ENCODE data around the gene EIF5A. TPM values are rescaled to one million over a fixed set of nuclear protein-coding genes. Genes with fewer than 3 reads are reported as not detected.

Gene EIF5A
- total RNA-seq = 100 to 1,000 TPM; 275 to 328 TPM
- long read RNA-seq, donor 1, transcript EIF5A-202 (6 exons, 1,511 nt) = major isoform, 65 of 74 reads
- long read RNA-seq, donor 1, transcript EIF5A-205 (6 exons, 1,271 nt) = minor isoform, 6 of 74 reads
- long read RNA-seq, donor 1, partial matches to known transcripts = 2 of 74 reads
- long read RNA-seq, donor 1, other reads (novel, unspliced or antisense) = 1 of 74 reads
- long read RNA-seq, donor 2, transcript EIF5A-202 (6 exons, 1,511 nt) = major isoform, 463 of 557 reads
- long read RNA-seq, donor 2, transcript EIF5A-208 (6 exons, 1,089 nt) = minor isoform, 5 of 557 reads
- long read RNA-seq, donor 2, transcript EIF5A-205 (6 exons, 1,271 nt) = minor isoform, 43 of 557 reads
- long read RNA-seq, donor 2, transcript EIF5A-201 (6 exons, 1,256 nt) = minor isoform, 7 of 557 reads
- long read RNA-seq, donor 2, partial matches to known transcripts = 25 of 557 reads
- long read RNA-seq, donor 2, other reads (novel, unspliced or antisense) = 13 of 557 reads

DNA sequence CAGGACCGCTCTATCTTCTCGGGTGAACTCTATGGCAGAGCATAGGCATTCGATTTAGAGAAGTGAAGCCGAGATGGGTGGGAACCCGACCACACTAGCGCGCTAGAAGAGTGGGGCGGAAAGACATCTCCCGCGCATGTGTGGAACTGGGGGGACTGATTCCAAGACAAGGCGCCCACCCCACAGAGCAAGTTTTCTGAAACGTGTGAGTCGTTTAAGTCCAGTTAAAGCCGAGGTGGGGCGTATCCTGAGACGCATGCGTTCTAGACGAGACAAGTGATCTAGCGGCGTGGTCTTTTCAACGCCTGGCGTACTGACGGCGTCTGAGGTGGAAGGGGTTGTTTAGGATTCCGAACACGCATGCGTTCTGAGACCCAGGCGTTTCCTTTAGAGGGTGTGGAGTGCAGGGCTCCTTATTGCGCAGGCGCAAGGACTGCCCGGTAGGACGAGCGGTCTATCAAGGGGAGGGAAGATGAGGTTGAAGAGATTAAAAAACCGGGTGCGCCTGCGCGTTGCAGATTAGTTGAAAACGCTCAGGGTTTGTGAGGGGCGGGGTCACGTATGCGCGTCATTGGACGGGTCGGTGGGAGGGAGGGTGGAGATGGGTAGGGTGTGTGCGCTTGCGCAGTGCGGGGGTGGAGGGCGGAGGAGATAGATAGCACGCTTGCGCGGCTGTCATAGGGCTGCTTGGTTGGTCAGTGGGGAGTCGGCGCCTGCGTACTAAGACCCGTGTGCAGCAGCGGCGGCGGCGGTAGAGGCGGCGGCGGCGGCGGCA lies at the start of gene EIF5A:
Gene EIF5A (plus strand): TSS at position 718 of the 775 bp plus-strand sequence. CDS start 2,008 bp downstream, outside the sequence.
- peak; percentile 100 for DNase-seq (ENCODE audit: low spot score)
- intact Hi-C loops (cut with DNase I) = no loop called here

DNA sequence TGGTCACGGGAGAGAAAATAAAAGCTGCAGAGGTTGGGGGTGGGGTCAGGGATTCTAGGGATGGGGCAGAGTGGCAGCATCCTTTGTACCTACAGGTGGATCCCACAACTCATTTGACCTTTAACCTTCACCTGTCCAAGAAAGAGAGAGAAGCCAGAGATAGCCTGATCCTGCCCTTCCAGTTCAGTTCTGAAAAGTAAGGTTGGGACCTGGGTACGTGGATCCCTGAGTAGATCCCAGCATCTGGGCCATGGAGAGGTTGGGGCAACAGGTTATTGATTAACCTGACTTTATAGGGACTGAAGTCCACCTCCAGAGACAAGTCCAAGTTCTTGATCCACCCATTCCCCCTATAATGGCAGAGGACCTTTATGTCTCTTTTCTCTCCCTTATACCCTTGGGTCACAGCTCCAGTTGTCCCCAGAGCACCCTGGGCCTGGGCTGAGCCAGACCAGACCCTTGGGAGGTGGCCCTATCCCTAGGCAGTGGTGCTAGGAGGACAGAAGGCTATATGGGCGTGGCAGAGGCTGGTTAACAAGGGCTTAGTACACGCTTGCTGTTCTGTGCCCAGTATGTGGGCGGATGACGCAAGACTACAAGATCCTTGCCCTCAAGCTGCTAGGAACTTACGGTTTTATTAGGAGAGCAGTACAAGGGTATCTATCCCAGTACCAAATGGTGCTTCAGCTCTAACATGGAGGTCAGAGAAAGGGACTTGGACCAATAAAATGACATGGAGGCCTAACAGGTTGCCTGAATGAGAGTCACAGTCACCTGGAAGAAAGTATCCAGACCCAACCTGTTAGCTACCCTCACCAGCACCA lies 48.5 kb upstream of the EIF5A start:
- intact Hi-C loops (cut with DNase I) = no loop called here
- no peak for DNase-seq (ENCODE audit: low spot score)

DNA sequence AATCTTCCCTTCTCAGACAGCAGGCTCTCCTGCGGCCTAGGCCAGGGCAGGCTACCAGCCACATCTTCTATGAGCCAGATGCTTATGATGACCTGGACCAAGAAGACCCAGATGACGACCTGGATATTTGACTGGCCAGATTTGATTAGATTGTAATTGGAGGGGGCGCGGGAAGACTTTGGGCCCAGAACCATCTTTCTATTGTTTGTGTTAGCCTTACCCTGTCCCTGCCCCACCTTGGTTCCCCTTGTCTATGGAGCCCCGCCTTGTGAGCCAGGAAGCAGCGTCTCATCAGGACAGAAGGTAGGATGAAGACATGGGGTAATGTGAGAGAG lies 47.9 kb upstream of the EIF5A start:
- intact Hi-C loops (cut with DNase I) = no loop called here
- DNase-seq (ENCODE audit: low spot score) = no peak

GRCh38 chr17:7260151-7260550 lies 47.3 kb upstream of the EIF5A start:
- intact Hi-C loops (cut with DNase I) = no loop called here
- DNase-seq (ENCODE audit: low spot score) = no peak

- no peak for DNase-seq (ENCODE audit: low spot score)
- intact Hi-C loops (cut with DNase I) = no loop called here
Measured at GRCh38 chr17:7260651-7261378, 46.6 kb upstream of the EIF5A start.

DNA sequence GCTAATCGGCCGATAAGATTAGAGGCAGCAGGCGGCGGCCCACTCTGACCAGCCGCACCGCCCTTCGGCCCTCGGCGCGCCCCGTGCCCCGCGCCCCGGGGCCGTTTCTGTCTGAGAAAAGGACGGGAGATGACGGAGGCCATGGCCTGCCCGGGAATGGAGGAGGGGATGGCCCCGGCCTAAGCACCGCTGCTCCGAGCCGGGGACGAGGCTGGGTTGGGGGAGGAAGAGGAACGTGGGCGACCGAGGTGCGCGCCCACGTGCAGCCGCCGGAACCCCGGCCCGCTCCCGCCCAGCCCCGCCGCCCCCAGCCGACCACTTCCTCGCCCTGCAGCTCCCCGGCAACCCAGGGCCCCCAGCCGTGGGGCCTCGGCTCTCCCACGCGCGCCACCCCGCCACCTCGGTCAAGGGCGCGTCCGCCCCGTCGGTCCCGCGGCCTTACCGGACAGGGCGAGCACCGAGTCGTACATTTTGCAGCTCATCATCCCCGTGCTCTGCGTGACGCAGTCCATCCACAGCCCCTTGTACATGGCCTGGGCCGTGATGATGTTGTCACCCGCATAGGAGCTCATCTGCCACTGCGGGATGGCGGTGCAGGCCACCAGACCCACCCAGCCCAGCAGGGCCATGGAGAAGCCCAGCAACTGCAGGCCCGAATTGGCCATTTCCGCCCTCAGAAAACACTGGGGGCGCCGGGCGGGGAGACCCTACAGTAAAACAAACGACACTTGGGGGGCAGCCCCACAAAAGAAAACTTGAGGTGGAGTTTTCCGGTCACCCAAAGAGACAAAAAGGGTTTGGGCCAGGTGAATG lies 45.8 kb upstream of the EIF5A start:
- DNase-seq (ENCODE audit: low spot score) = no peak
- intact Hi-C loops (cut with DNase I) = no loop called here

- no peak for DNase-seq (ENCODE audit: low spot score)
- intact Hi-C loops (cut with DNase I) = no loop called here
Measured at GRCh38 chr17:7262192-7262934, 45.1 kb upstream of the EIF5A start, which contains the start of gene CLDN7. TSS of gene CLDN7 (minus strand) at chr17:7262478. CDS start at chr17:7262043, 435 bp downstream.

- no peak for DNase-seq (ENCODE audit: low spot score)
- intact Hi-C loops (cut with DNase I) = no loop called here
Measured at GRCh38 chr17:7262935-7263800, 44.3 kb upstream of the EIF5A start.

DNA sequence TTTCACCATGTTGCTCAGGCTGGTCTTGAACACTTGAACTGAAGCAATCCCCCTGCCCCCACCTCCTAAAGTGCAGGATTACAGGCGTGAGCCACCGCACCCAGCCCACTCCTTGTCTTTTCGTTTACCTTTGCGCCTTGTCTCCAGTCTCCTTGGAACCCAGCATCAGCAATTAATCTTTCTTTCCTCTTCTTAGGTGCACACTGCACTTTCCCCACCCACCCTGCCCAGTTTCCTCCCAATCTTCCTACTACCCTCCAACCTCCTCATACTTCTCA lies 43.7 kb upstream of the EIF5A start:
- no peak for DNase-seq (ENCODE audit: low spot score)
- intact Hi-C loops (cut with DNase I) = no loop called here

DNA sequence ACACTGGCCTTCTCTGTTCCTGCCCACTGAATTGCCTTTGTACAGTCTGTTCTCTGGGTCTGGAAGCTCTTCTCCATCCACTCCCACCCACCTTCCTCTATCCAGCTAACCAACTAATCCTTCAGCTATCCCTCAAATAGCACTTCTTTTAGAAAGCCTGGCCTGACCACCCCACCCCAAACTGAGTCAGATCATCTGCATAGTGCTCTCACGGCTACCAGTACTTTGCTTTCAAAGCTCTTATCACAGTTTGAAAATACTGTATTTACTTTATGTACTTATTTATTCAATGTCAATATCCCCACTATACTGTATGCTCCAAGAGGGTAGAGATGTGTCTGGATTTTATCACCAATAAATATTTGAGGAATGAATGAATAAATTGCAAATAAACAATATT lies 40.6 kb upstream of the EIF5A start:
- intact Hi-C loops (cut with DNase I) = no loop called here

GRCh38 chr17:7279448-7279847 lies 28.0 kb upstream of the EIF5A start:
- DNase-seq (ENCODE audit: low spot score) = no peak
- intact Hi-C loops (cut with DNase I) = no loop called here

More for the DNA sequence above, 40.6 kb upstream of the EIF5A start:
- no peak for DNase-seq (ENCODE audit: low spot score)

GRCh38 chr17:7280519-7281073 lies 26.8 kb upstream of the EIF5A start:
- intact Hi-C loops (cut with DNase I) = loop anchor here (2.0 to 10.0 kb wide), 3 partner anchors 16 to 452 kb away; partner anchors contain the start of gene SLC16A11 (in 1 of the 2)
- DNase-seq (ENCODE audit: low spot score) = peak; percentile 95

DNA sequence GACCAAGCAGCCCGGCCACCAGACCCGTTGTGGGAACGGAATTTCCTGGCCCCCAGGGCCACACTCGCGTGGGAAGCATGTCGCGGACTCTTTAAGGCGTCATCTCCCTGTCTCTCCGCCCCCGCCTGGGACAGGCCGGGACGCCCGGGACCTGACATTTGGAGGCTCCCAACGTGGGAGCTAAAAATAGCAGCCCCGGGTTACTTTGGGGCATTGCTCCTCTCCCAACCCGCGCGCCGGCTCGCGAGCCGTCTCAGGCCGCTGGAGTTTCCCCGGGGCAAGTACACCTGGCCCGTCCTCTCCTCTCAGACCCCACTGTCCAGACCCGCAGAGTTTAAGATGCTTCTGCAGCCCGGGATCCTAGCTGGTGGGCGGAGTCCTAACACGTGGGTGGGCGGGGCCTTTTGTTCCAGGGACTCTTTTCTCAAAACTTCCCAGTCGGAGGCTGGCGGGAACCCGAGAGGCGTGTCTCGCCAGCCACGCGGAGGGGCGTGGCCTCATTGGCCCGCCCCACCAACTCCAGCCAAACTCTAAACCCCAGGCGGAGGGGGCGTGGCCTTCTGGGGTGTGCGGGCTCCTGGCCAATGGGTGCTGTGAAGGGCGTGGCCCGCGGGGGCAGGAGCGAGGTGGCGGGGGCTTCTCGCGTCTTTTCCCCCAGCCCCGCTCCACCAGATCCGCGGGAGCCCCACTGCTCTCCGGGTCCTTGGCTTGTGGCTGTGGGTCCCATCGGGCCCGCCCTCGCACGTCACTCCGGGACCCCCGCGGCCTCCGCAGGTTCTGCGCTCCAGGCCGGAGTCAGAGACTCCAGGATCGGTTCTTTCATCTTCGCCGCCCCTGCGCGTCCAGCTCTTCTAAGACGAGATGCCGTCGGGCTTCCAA lies 26.1 kb upstream of the EIF5A start, which contains the start of gene SLC2A4:
Gene SLC2A4 (plus strand): TSS at position 645 of the 879 bp plus-strand sequence. CDS start 217 bp downstream, at position 862.
- intact Hi-C loops (cut with DNase I) = loop anchor here (2.0 to 10.0 kb wide), 3 partner anchors 15 to 451 kb away; partner anchors contain the start of gene SLC16A11 (in 1 of the 2)
- peak; percentile 98 for DNase-seq (ENCODE audit: low spot score)

GRCh38 chr17:7281953-7282751 lies 25.3 kb upstream of the EIF5A start:
- DNase-seq (ENCODE audit: low spot score) = no peak
- intact Hi-C loops (cut with DNase I) = loop anchor here (2.0 to 10.0 kb wide), 3 partner anchors 15 to 450 kb away; partner anchors contain the start of gene SLC16A11 (in 1 of the 2)
